ENCODE measurements around the gene ITGB5. TPM values are rescaled to one million over a fixed set of nuclear protein-coding genes. Genes with fewer than 3 reads are reported as not detected.

The ITGB5 gene
- total RNA-seq, 1 donor from 2014 or later: 63.3 TPM

- no peaks in the 10 kb centered on the region for H3K27me3 Mint-ChIP-seq (ENCODE audit: low read depth)
- no peak overlapping the region for H3K4me3 Mint-ChIP-seq
- TF ChIP-seq CTCF (IDR thresholded peaks at IDR 0.05; ENCODE audit: unreplicated experiment): no peak
- H3K4me1 Mint-ChIP-seq: peaks cover 18% of the 10 kb centered on the region
- H3K36me3 Mint-ChIP-seq: peaks cover 17% of the 10 kb centered on the region
- no peak for DNase-seq (ENCODE audit: low spot score in 2 of 2, unreplicated experiment in 2 of 2)
- peaks cover 11% of the 10 kb centered on the region for H3K9me3 Mint-ChIP-seq
- no peak overlapping the region for H3K27ac Mint-ChIP-seq
Measured at GRCh38 chr3:124823648-124824047, 63.5 kb downstream of the ITGB5 start.

GRCh38 chr3:124823206-124823605 is 64.0 kb downstream of the ITGB5 start:
- no peak overlapping the region for H3K27ac Mint-ChIP-seq
- peaks cover 15% of the 10 kb centered on the region for H3K36me3 Mint-ChIP-seq
- H3K9me3 Mint-ChIP-seq: peaks cover 11% of the 10 kb centered on the region
- no peaks in the 10 kb centered on the region for H3K27me3 Mint-ChIP-seq (ENCODE audit: low read depth)
- no peak for TF ChIP-seq CTCF (IDR thresholded peaks at IDR 0.05; ENCODE audit: unreplicated experiment)
- H3K4me1 Mint-ChIP-seq: peaks cover 18% of the 10 kb centered on the region
- no peak overlapping the region for H3K4me3 Mint-ChIP-seq
- no peak for DNase-seq (ENCODE audit: low spot score in 2 of 2, unreplicated experiment in 2 of 2)

- peaks cover 4% of the 10 kb centered on the region for H3K4me1 Mint-ChIP-seq
- H3K27me3 Mint-ChIP-seq (ENCODE audit: low read depth): no peaks in the 10 kb centered on the region
- no peak for TF ChIP-seq CTCF (IDR thresholded peaks at IDR 0.05; ENCODE audit: unreplicated experiment)
- H3K27ac Mint-ChIP-seq: no peak overlapping the region
- DNase-seq (ENCODE audit: low spot score in 2 of 2, unreplicated experiment in 2 of 2): no peak
- H3K36me3 Mint-ChIP-seq: peaks cover 22% of the 10 kb centered on the region
- no peak overlapping the region for H3K4me3 Mint-ChIP-seq
- peaks cover 11% of the 10 kb centered on the region for H3K9me3 Mint-ChIP-seq
Measured at GRCh38 chr3:124821356-124821755, 65.8 kb downstream of the ITGB5 start.

GRCh38 chr3:124818398-124819091 is 68.6 kb downstream of the ITGB5 start:
- TF ChIP-seq CTCF (IDR thresholded peaks at IDR 0.05; ENCODE audit: unreplicated experiment): no peak

GRCh38 chr3:124817079-124817478 is 70.1 kb downstream of the ITGB5 start:
- H3K27ac Mint-ChIP-seq: no peak overlapping the region
- H3K36me3 Mint-ChIP-seq: peaks cover 19% of the 10 kb centered on the region
- H3K27me3 Mint-ChIP-seq (ENCODE audit: low read depth): no peaks in the 10 kb centered on the region
- H3K9me3 Mint-ChIP-seq: no peaks in the 10 kb centered on the region
- no peak for DNase-seq (ENCODE audit: low spot score in 2 of 2, unreplicated experiment in 2 of 2)
- peaks cover 21% of the 10 kb centered on the region for H3K4me1 Mint-ChIP-seq
- no peak for TF ChIP-seq CTCF (IDR thresholded peaks at IDR 0.05; ENCODE audit: unreplicated experiment)
- no peak overlapping the region for H3K4me3 Mint-ChIP-seq

More at GRCh38 chr3:124818398-124819091, 68.6 kb downstream of the ITGB5 start:
- peaks cover 8% of the 10 kb centered on the region for H3K4me1 Mint-ChIP-seq
- H3K9me3 Mint-ChIP-seq: no peaks in the 10 kb centered on the region
- H3K27me3 Mint-ChIP-seq (ENCODE audit: low read depth): no peaks in the 10 kb centered on the region
- H3K4me3 Mint-ChIP-seq: no peak overlapping the region
- no peak overlapping the region for H3K27ac Mint-ChIP-seq
- peaks cover 19% of the 10 kb centered on the region for H3K36me3 Mint-ChIP-seq
- no peak for DNase-seq (ENCODE audit: low spot score in 2 of 2, unreplicated experiment in 2 of 2)
